Gastrocnemius medialis (tissue), 4 donors: ENCODE data around the gene WFS1.

Experiments
- POLR2A ChIP-seq, 2 donors: fragments of 450-650 bp; IDR thresholded peaks; one replicate each; pipeline ENCODE4 v1.6.1; 2017; ENCODE audit warnings: antibody characterized with exemption in 2 of 2, mild to moderate bottlenecking in 2 of 2, moderate library complexity in 2 of 2
- TF ChIP-seq, protein P1 (sequence below), 5 experiments: fragments of 450-650 bp in 3 of 5; fragments of 200-600 bp in 2 of 5; sonication (generic) in 2 of 5; IDR thresholded peaks in 4 of 5; conservative IDR thresholded peaks in 1 of 5; 1 replicate in 4 of 5; 2 replicates in 1 of 5; pipeline ENCODE4 v1.5.1; 2016 to 2019; ENCODE audit warnings: antibody characterized with exemption in 5 of 5, mild to moderate bottlenecking in 3 of 5, moderate library complexity in 3 of 5

GRCh38 chr4:6313216-6313615, 43.6 kb downstream of the WFS1 start:
- TF ChIP-seq, protein P1, sequence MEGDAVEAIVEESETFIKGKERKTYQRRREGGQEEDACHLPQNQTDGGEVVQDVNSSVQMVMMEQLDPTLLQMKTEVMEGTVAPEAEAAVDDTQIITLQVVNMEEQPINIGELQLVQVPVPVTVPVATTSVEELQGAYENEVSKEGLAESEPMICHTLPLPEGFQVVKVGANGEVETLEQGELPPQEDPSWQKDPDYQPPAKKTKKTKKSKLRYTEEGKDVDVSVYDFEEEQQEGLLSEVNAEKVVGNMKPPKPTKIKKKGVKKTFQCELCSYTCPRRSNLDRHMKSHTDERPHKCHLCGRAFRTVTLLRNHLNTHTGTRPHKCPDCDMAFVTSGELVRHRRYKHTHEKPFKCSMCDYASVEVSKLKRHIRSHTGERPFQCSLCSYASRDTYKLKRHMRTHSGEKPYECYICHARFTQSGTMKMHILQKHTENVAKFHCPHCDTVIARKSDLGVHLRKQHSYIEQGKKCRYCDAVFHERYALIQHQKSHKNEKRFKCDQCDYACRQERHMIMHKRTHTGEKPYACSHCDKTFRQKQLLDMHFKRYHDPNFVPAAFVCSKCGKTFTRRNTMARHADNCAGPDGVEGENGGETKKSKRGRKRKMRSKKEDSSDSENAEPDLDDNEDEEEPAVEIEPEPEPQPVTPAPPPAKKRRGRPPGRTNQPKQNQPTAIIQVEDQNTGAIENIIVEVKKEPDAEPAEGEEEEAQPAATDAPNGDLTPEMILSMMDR (IDR thresholded peaks at IDR 0.05 in 4 of 5, conservative IDR thresholded peaks at IDR 0.05 in 1 of 5), result no peak
- no peak for TF ChIP-seq POLR2A (IDR thresholded peaks at IDR 0.05)
